GM12891 (cell line): ENCODE measurements around the gene CD44.

Source experiments
- PAX5 ChIP-seq: IDR thresholded peaks from 2 replicates; pipeline ENCODE4 v1.6.1; 2011; ENCODE audit warnings: low read length, moderate library complexity, mild to moderate bottlenecking; ENCODE audit not compliant: insufficient read depth, severe bottlenecking
- POLR2A ChIP-seq: IDR thresholded peaks from 2 replicates; pipeline ENCODE4 v1.6.1; 2011; ENCODE audit warnings: low read depth, low read length, control low read depth
- POLR2AphosphoS5 ChIP-seq: IDR thresholded peaks from 2 replicates; pipeline ENCODE4 v1.6.1; 2011; ENCODE audit warnings: low read depth, low read length, control low read depth
- POU2F2 ChIP-seq: IDR thresholded peaks from 2 replicates; pipeline ENCODE4 v1.6.1; 2011; ENCODE audit warnings: low read depth, mild to moderate bottlenecking, control low read depth, low read length, moderate library complexity
- SPI1 ChIP-seq: IDR thresholded peaks from 2 replicates; pipeline ENCODE4 v1.6.1; 2011; ENCODE audit warnings: low read depth, low read length, control low read depth
- TAF1 ChIP-seq: IDR thresholded peaks from 2 replicates; pipeline ENCODE4 v1.6.1; 2011; ENCODE audit warnings: low read depth, low read length, control low read depth

GRCh38 chr11:35235498-35235897 lies 96.5 kb downstream of the CD44 start:
- TF ChIP-seq POLR2A (no peak), POLR2AphosphoS5 (no peak), TAF1 (no peak), PAX5 (no peak), POU2F2 (no peak), SPI1 (no peak)
